ENCODE results near the gene KRTAP19-4.

Gene KRTAP19-4

GRCh38 chr21:30487336-30487735 lies 9.6 kb downstream of the KRTAP19-4 start, which contains the start of gene KRTAP19-2:
KRTAP19-2 (minus strand) TSS chr21:30487436; CDS start chr21:30487348, 88 bp downstream.
- no peak within 1 kb of the TSS for H3K4me3 ChIP-seq (ENCODE audit: low read depth, low read length)
- no peak for TF ChIP-seq CTCF (IDR thresholded peaks at IDR 0.05; ENCODE audit: low read depth, low read length)

GRCh38 chr21:30486180-30486579 lies 10.8 kb downstream of the KRTAP19-4 start:
- H3K4me3 ChIP-seq (ENCODE audit: low read depth, low read length) = no peak overlapping the region
- no peak for TF ChIP-seq CTCF (IDR thresholded peaks at IDR 0.05; ENCODE audit: low read depth, low read length)

GRCh38 chr21:30482130-30482529 lies 14.8 kb downstream of the KRTAP19-4 start:
- TF ChIP-seq CTCF (IDR thresholded peaks at IDR 0.05; ENCODE audit: low read depth, low read length) = no peak
- no peak overlapping the region for H3K4me3 ChIP-seq (ENCODE audit: low read depth, low read length)

GRCh38 chr21:30480145-30480544 lies 16.8 kb downstream of the KRTAP19-4 start, which contains the start of gene KRTAP19-1:
KRTAP19-1 (minus strand) TSS chr21:30480367; CDS start chr21:30480317, 50 bp downstream.
- H3K4me3 ChIP-seq (ENCODE audit: low read depth, low read length) = no peak within 1 kb of the TSS
- TF ChIP-seq CTCF (IDR thresholded peaks at IDR 0.05; ENCODE audit: low read depth, low read length) = no peak

GRCh38 chr21:30479259-30479658 lies 17.7 kb downstream of the KRTAP19-4 start:
- no peak overlapping the region for H3K4me3 ChIP-seq (ENCODE audit: low read depth, low read length)
- TF ChIP-seq CTCF (IDR thresholded peaks at IDR 0.05; ENCODE audit: low read depth, low read length) = no peak

GRCh38 chr21:30478004-30478403 lies 19.0 kb downstream of the KRTAP19-4 start:
- TF ChIP-seq CTCF (IDR thresholded peaks at IDR 0.05; ENCODE audit: low read depth, low read length) = no peak
- no peak overlapping the region for H3K4me3 ChIP-seq (ENCODE audit: low read depth, low read length)

GRCh38 chr21:30468900-30469714 lies 27.9 kb downstream of the KRTAP19-4 start:
- TF ChIP-seq CTCF (IDR thresholded peaks at IDR 0.05; ENCODE audit: low read depth, low read length) = no peak
- no peak overlapping the region for H3K4me3 ChIP-seq (ENCODE audit: low read depth, low read length)

Measured in WI38 (cell line).